ENCODE measurements around the gene KCNJ3. TPM values are rescaled to one million over a fixed set of nuclear protein-coding genes. Genes with fewer than 3 reads are reported as not detected.

KCNJ3 gene
- polyA plus RNA-seq, 2 of the 4 experiments (the other 2 are of a cell fraction): not detected

DNA sequence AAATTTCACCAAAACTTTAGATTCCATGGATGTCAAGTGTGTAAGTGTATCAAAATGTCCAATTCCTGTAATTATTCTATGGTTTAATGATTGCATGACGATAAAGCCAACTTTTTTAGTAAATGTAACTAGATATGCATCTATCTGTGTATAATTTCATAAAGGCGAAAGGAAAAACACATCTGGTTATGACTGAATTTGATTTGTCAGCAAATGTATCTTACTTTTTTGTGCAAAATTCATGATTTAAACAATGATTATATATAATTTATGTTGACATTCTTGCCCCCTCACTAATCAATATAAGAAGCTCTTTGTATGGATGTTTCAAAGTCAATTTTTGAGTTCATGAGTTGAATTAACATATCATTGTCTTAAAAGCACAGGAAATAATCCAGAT lies 138.5 kb downstream of the KCNJ3 start:
- no peak overlapping the region for H3K4me2 ChIP-seq
- H3K4me1 ChIP-seq: no peaks in the 10 kb centered on the region
- DNase-seq (ENCODE audit: low read depth in 1 of 2, low spot score in 1 of 2) (no peak), FAIRE-seq (no peak), ATAC-seq (no peak)
- no peak overlapping the region for H3K27ac ChIP-seq
- POLR2A ChIA-PET: no interaction called here
- H3K4me3 ChIP-seq: no peak overlapping the region
- TF ChIP-seq MAFK (IDR thresholded peaks at IDR 0.05; ENCODE audit: partially characterized antibody): peak; percentile 59
- TF ChIP-seq, protein P1, sequence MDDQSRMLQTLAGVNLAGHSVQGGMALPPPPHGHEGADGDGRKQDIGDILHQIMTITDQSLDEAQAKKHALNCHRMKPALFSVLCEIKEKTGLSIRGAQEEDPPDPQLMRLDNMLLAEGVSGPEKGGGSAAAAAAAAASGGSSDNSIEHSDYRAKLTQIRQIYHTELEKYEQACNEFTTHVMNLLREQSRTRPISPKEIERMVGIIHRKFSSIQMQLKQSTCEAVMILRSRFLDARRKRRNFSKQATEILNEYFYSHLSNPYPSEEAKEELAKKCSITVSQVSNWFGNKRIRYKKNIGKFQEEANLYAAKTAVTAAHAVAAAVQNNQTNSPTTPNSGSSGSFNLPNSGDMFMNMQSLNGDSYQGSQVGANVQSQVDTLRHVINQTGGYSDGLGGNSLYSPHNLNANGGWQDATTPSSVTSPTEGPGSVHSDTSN (IDR thresholded peaks at IDR 0.05): no peak
- TF ChIP-seq BHLHE40 (IDR thresholded peaks at IDR 0.05; ENCODE audit: low read depth, low read length): no peak
- TF ChIP-seq EHMT2 (IDR thresholded peaks at IDR 0.05; ENCODE audit: low read depth): no peak
- no peak for TF ChIP-seq FOSB (CRISPR knock-in tag; IDR thresholded peaks at IDR 0.05)
- TF ChIP-seq ZNF302 (CRISPR knock-in tag; IDR thresholded peaks at IDR 0.05): no peak
- TF ChIP-seq HOXA7 (CRISPR knock-in tag; IDR thresholded peaks at IDR 0.05): no peak
- H3K9me3 ChIP-seq: no peaks in the 10 kb centered on the region
- CTCF ChIA-PET: no interaction called here
- WGBS (ENCODE audit: missing lambda C conversion rate): 49% methylated on average over 2 of the region's 2 CpGs

DNA sequence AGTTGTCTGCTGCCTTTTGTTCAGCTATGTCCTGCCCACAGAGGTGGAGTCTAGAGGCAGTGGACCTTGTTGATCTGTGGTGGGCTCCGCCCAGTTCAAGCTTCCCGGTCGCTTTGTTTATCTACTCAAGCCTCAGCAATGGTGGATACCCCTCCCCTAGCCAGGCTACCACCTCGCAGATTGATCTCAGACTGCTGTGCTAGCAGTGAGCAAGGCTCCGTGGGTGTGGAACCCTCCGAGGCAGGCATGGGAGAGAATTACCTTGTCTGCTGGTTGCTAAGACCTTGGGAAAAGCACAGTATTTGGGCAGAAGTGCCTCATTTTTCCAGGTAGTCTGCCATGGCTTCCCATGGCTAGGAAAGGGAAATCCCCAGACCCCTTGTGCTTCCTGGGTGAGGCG lies 146.0 kb downstream of the KCNJ3 start:
- CTCF ChIA-PET: no interaction called here
- no peak for TF ChIP-seq ZFP36 (IDR thresholded peaks at IDR 0.05; ENCODE audit: borderline replicate concordance, partially characterized antibody)
- Histone ChIP-seq H3K9me3 (no peaks in the 10 kb centered on the region), H3K4me1 (no peaks in the 10 kb centered on the region), H3K4me2 (no peak overlapping the region), H3K4me3 (no peak overlapping the region), H3K27ac (no peak overlapping the region)
- no peak for FAIRE-seq
- 63% methylated on average over 7 of the region's 7 CpGs for WGBS (ENCODE audit: missing lambda C conversion rate)
- DNase-seq (ENCODE audit: low read depth in 1 of 2, low spot score in 1 of 2): no peak
- POLR2A ChIA-PET: no interaction called here
- ATAC-seq: no peak

DNA sequence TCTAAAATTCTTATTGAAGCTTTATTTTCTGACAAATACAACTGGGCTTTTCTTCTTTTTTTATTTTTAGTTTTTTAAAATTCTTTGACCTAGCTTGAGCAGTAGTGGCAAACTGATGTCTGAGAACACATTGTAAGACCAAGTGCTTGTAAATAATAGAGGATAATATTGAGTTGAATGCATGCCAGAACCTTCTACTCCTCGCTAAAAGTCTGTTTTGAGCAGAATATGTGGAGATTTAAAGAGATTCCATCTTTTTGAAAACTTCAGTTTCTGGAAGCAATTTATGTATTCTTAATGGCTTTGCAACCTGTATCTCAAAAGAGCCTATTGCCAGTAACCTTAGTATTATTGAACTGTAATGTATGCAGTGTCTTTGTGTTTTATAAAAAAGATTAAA lies 148.3 kb downstream of the KCNJ3 start:
- FAIRE-seq: no peak
- TF ChIP-seq, protein P1 (IDR thresholded peaks at IDR 0.05): no peak
- TF ChIP-seq, protein P2, sequence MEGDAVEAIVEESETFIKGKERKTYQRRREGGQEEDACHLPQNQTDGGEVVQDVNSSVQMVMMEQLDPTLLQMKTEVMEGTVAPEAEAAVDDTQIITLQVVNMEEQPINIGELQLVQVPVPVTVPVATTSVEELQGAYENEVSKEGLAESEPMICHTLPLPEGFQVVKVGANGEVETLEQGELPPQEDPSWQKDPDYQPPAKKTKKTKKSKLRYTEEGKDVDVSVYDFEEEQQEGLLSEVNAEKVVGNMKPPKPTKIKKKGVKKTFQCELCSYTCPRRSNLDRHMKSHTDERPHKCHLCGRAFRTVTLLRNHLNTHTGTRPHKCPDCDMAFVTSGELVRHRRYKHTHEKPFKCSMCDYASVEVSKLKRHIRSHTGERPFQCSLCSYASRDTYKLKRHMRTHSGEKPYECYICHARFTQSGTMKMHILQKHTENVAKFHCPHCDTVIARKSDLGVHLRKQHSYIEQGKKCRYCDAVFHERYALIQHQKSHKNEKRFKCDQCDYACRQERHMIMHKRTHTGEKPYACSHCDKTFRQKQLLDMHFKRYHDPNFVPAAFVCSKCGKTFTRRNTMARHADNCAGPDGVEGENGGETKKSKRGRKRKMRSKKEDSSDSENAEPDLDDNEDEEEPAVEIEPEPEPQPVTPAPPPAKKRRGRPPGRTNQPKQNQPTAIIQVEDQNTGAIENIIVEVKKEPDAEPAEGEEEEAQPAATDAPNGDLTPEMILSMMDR (IDR thresholded peaks at IDR 0.05): no peak
- TF ChIP-seq RNF2 (IDR thresholded peaks at IDR 0.05; ENCODE audit: borderline replicate concordance, low read depth) (no peak), SREBF2 (IDR thresholded peaks at IDR 0.05) (no peak), FOSB (CRISPR knock-in tag; IDR thresholded peaks at IDR 0.05) (no peak), CHD4 (IDR thresholded peaks at IDR 0.05; ENCODE audit: borderline replicate concordance) (no peak), CBX2 (IDR thresholded peaks at IDR 0.05; ENCODE audit: borderline replicate concordance, low read depth) (no peak), MAZ (IDR thresholded peaks at IDR 0.05; ENCODE audit: borderline replicate concordance, low read depth, low read length) (no peak), HEYL (CRISPR knock-in tag; IDR thresholded peaks at IDR 0.05) (no peak), SMC3 (IDR thresholded peaks at IDR 0.05) (no peak), EHMT2 (IDR thresholded peaks at IDR 0.05; ENCODE audit: low read depth) (no peak), POLR2A (IDR thresholded peaks at IDR 0.05; ENCODE audit: low read length) (no peak), RAD21 (conservative IDR thresholded peaks at IDR 0.05 in 1 of 2, IDR thresholded peaks at IDR 0.05 in 1 of 2) (no peak), BHLHE40 (IDR thresholded peaks at IDR 0.05; ENCODE audit: low read depth, low read length) (no peak)
- TF ChIP-seq, protein P3, sequence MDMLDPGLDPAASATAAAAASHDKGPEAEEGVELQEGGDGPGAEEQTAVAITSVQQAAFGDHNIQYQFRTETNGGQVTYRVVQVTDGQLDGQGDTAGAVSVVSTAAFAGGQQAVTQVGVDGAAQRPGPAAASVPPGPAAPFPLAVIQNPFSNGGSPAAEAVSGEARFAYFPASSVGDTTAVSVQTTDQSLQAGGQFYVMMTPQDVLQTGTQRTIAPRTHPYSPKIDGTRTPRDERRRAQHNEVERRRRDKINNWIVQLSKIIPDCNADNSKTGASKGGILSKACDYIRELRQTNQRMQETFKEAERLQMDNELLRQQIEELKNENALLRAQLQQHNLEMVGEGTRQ (IDR thresholded peaks at IDR 0.05): no peak
- TF ChIP-seq, protein P4, sequence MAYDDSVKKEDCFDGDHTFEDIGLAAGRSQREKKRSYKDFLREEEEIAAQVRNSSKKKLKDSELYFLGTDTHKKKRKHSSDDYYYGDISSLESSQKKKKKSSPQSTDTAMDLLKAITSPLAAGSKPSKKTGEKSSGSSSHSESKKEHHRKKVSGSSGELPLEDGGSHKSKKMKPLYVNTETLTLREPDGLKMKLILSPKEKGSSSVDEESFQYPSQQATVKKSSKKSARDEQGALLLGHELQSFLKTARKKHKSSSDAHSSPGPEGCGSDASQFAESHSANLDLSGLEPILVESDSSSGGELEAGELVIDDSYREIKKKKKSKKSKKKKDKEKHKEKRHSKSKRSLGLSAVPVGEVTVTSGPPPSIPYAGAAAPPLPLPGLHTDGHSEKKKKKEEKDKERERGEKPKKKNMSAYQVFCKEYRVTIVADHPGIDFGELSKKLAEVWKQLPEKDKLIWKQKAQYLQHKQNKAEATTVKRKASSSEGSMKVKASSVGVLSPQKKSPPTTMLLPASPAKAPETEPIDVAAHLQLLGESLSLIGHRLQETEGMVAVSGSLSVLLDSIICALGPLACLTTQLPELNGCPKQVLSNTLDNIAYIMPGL (CRISPR knock-in tag; IDR thresholded peaks at IDR 0.05; ENCODE audit: borderline replicate concordance): no peak
- no peak overlapping the region for H3K4me2 ChIP-seq
- 4% methylated on average over 1 of the region's 1 CpG for WGBS (ENCODE audit: missing lambda C conversion rate)
- H3K4me1 ChIP-seq: no peaks in the 10 kb centered on the region
- H3K27ac ChIP-seq: no peak overlapping the region
- no peak for ATAC-seq
- ChIA-PET CTCF (no interaction called here), POLR2A (no interaction called here)
- H3K9me3 ChIP-seq: no peaks in the 10 kb centered on the region
- no peak overlapping the region for H3K4me3 ChIP-seq
- DNase-seq (ENCODE audit: low read depth in 1 of 2, low spot score in 1 of 2): no peak
